GM23338 (cell line): ENCODE results near the gene PDE4D. TPM values are rescaled to one million over a fixed set of nuclear protein-coding genes. Genes with fewer than 3 reads are reported as not detected.

ENCODE experiments used
- ATAC-seq: fragments of 200-7000 bp; cut with Tn5 transposase; 3 replicates; pipeline ENCODE4 v1.9.1; 2020
- DNase-seq: peaks from one replicate; pipeline ENCODE4 v3.0.0-alpha.2; 2015; ENCODE audit warnings: low spot score
- H2AFZ ChIP-seq: fragments of 200-600 bp; sonication (generic); 2 replicates; pipeline ENCODE4 v1.8.0; 2016; ENCODE audit warnings: antibody characterized with exemption, mild to moderate bottlenecking, moderate library complexity
- H3F3A ChIP-seq: fragments of 200-600 bp; sonication (generic); replicated peaks from 2 replicates; pipeline ENCODE4 v1.8.0; 2017; ENCODE audit warnings: antibody characterized with exemption, mixed run types, low read depth
- H3K27ac ChIP-seq: fragments of 200-600 bp; sonication (generic); 2 replicates; pipeline ENCODE4 v1.6.1; 2016; ENCODE audit warnings: low read depth
- H3K27me3 ChIP-seq: fragments of 200-600 bp; sonication (generic); 2 replicates; pipeline ENCODE4 v1.8.0; 2016; ENCODE audit warnings: mild to moderate bottlenecking, mixed run types, moderate library complexity; ENCODE audit not compliant: insufficient read depth
- H3K36me3 ChIP-seq: fragments of 200-600 bp; sonication (generic); 2 replicates; pipeline ENCODE4 v1.8.0; 2016; ENCODE audit warnings: mild to moderate bottlenecking; ENCODE audit not compliant: insufficient read depth
- H3K4me1 ChIP-seq: fragments of 200-600 bp; sonication (generic); 2 replicates; pipeline ENCODE4 v1.8.0; 2016; ENCODE audit warnings: mild to moderate bottlenecking, moderate library complexity; ENCODE audit not compliant: insufficient read depth
- H3K4me2 ChIP-seq: fragments of 200-600 bp; sonication (generic); 2 replicates; pipeline ENCODE4 v1.7.1; 2017; ENCODE audit warnings: mixed run types
- H3K4me3 ChIP-seq: fragments of 200-600 bp; sonication (generic); 2 replicates; pipeline ENCODE4 v1.6.1; 2016; ENCODE audit warnings: mixed run types
- H3K79me2 ChIP-seq: fragments of 200-600 bp; sonication (generic); replicated peaks from 2 replicates; pipeline ENCODE4 v1.8.0; 2017; ENCODE audit warnings: mild to moderate bottlenecking; ENCODE audit not compliant: insufficient read depth
- H3K9me2 ChIP-seq: fragments of 200-600 bp; sonication (generic); 2 replicates; pipeline ENCODE4 v1.8.0; 2017; ENCODE audit not compliant: insufficient read depth
- H4K20me1 ChIP-seq: fragments of 200-600 bp; sonication (generic); replicated peaks from 2 replicates; pipeline ENCODE4 v1.8.0; 2017; ENCODE audit warnings: mild to moderate bottlenecking; ENCODE audit not compliant: insufficient read depth
- H3K27ac Mint-ChIP-seq: 2 replicates; pipeline ENCODE4 v1.8.0; 2020; ENCODE audit warnings: inconsistent platforms, mild to moderate bottlenecking, moderate library complexity, mixed read lengths
- H3K27me3 Mint-ChIP-seq: 3 replicates; pipeline ENCODE4 v1.8.0; 2022; ENCODE audit warnings: low read depth, mild to moderate bottlenecking, moderate library complexity, mixed read lengths, inconsistent platforms; ENCODE audit not compliant: insufficient read depth, poor library complexity
- H3K36me3 Mint-ChIP-seq: 3 replicates; pipeline ENCODE4 v1.8.0; 2021; ENCODE audit warnings: low read depth, mild to moderate bottlenecking, inconsistent platforms, moderate library complexity, mixed read lengths
- H3K4me1 Mint-ChIP-seq: 3 replicates; pipeline ENCODE4 v1.8.0; 2020; ENCODE audit warnings: mild to moderate bottlenecking, inconsistent platforms, mixed read lengths
- H3K4me3 Mint-ChIP-seq: 3 replicates; pipeline ENCODE4 v1.8.0; 2021; ENCODE audit warnings: moderate library complexity, mild to moderate bottlenecking, inconsistent platforms, mixed read lengths
- H3K9me3 Mint-ChIP-seq: 3 replicates; pipeline ENCODE4 v1.8.0; 2020; ENCODE audit warnings: moderate library complexity, mild to moderate bottlenecking, inconsistent platforms, mixed read lengths
- EZH2 ChIP-seq: fragments of 200-600 bp; sonication (generic); IDR thresholded peaks from one replicate; pipeline ENCODE4 v1.8.0; 2017; ENCODE audit warnings: antibody characterized with exemption, mild to moderate bottlenecking, low read depth; ENCODE audit not compliant: unreplicated experiment
- STAT1 ChIP-seq: IDR thresholded peaks from one replicate; pipeline ENCODE4 v1.6.1; 2016; ENCODE audit warnings: antibody characterized with exemption; ENCODE audit not compliant: unreplicated experiment
- ZNF331 ChIP-seq: fragments of 250-450 bp; sonication (Bioruptor Pico); IDR thresholded peaks from 2 replicates; pipeline ENCODE4 v1.5.0; 2020; ENCODE audit warnings: low read depth, mild to moderate bottlenecking, moderate library complexity
- polyA plus RNA-seq: library from polyadenylated mRNA; unstranded; fragments of >200 nt; fragmentation: Nextera tagmentation; extraction: Ambion mirVana; gene quantifications from 2 replicates; pipeline ENCODE4 v1.2.1, GENCODE V29; 2016
- total RNA-seq: library from RNA; depleted of rRNA; stranded (reverse); fragments of >200 nt; shearing (Covaris generic); gene quantifications from 2 replicates; pipeline ENCODE4 v1.2.3, GENCODE V29; 2014
- TF ChIP-seq, protein P1 (sequence below), 2 experiments: fragments of 200-600 bp in 1 of 2; sonication (generic) in 1 of 2; conservative IDR thresholded peaks; 2 replicates each; pipeline versions ENCODE4 v1.5.1 to v1.6.1; 2016 to 2017; ENCODE audit warnings: antibody characterized with exemption in 2 of 2, low read depth in 2 of 2, mild to moderate bottlenecking in 2 of 2, moderate library complexity in 1 of 2
- TF ChIP-seq, protein P2 (sequence below): IDR thresholded peaks from 2 replicates; pipeline ENCODE4 v1.6.1; 2016; ENCODE audit warnings: antibody characterized with exemption
- TF ChIP-seq, protein P3 (sequence below): IDR thresholded peaks from one replicate; pipeline ENCODE4 v1.6.1; 2018; ENCODE audit warnings: antibody characterized with exemption; ENCODE audit not compliant: unreplicated experiment

PDE4D gene
- total and polyA plus RNA-seq, 2 experiments from 2014 or later: 2.1 to 4.7 TPM

DNA sequence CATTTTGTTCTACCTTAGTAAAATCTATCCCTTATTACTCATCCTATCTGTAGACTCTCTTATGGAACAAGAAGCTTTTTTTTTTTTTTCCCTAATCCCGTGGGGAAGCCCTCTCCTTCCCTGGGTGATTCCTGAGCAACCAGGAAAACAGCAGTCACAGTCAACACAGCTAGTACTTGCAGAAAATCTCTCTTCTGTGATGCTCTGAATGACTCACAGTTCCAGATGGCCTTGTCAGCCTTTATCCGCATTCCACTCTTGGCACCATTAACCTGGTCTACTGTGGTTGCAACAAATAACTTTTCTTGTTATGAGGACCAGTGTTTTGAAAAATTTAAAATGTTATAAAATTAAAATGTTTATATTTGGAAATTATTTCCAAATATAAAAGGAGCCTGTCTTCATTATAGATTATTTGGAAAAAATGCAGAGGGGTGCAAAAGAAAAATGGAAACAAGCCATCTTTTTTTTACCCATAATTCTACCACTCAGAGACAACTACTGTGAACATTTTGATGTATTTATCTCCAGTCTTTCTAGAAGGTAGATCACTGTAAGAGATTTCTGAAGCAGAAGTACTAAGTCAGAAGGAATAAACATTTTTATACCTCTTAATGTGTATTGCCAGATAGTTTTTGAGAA is 824.0 kb downstream of the PDE4D start (continued):
- no peak for TF ChIP-seq ZNF331
- TF ChIP-seq, protein P1, sequence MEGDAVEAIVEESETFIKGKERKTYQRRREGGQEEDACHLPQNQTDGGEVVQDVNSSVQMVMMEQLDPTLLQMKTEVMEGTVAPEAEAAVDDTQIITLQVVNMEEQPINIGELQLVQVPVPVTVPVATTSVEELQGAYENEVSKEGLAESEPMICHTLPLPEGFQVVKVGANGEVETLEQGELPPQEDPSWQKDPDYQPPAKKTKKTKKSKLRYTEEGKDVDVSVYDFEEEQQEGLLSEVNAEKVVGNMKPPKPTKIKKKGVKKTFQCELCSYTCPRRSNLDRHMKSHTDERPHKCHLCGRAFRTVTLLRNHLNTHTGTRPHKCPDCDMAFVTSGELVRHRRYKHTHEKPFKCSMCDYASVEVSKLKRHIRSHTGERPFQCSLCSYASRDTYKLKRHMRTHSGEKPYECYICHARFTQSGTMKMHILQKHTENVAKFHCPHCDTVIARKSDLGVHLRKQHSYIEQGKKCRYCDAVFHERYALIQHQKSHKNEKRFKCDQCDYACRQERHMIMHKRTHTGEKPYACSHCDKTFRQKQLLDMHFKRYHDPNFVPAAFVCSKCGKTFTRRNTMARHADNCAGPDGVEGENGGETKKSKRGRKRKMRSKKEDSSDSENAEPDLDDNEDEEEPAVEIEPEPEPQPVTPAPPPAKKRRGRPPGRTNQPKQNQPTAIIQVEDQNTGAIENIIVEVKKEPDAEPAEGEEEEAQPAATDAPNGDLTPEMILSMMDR (conservative IDR thresholded peaks at IDR 0.05; ENCODE audit: low read depth in 2 of 2): no peak
- TF ChIP-seq, protein P2, sequence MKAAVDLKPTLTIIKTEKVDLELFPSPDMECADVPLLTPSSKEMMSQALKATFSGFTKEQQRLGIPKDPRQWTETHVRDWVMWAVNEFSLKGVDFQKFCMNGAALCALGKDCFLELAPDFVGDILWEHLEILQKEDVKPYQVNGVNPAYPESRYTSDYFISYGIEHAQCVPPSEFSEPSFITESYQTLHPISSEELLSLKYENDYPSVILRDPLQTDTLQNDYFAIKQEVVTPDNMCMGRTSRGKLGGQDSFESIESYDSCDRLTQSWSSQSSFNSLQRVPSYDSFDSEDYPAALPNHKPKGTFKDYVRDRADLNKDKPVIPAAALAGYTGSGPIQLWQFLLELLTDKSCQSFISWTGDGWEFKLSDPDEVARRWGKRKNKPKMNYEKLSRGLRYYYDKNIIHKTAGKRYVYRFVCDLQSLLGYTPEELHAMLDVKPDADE: no peak
- TF ChIP-seq, protein P3, sequence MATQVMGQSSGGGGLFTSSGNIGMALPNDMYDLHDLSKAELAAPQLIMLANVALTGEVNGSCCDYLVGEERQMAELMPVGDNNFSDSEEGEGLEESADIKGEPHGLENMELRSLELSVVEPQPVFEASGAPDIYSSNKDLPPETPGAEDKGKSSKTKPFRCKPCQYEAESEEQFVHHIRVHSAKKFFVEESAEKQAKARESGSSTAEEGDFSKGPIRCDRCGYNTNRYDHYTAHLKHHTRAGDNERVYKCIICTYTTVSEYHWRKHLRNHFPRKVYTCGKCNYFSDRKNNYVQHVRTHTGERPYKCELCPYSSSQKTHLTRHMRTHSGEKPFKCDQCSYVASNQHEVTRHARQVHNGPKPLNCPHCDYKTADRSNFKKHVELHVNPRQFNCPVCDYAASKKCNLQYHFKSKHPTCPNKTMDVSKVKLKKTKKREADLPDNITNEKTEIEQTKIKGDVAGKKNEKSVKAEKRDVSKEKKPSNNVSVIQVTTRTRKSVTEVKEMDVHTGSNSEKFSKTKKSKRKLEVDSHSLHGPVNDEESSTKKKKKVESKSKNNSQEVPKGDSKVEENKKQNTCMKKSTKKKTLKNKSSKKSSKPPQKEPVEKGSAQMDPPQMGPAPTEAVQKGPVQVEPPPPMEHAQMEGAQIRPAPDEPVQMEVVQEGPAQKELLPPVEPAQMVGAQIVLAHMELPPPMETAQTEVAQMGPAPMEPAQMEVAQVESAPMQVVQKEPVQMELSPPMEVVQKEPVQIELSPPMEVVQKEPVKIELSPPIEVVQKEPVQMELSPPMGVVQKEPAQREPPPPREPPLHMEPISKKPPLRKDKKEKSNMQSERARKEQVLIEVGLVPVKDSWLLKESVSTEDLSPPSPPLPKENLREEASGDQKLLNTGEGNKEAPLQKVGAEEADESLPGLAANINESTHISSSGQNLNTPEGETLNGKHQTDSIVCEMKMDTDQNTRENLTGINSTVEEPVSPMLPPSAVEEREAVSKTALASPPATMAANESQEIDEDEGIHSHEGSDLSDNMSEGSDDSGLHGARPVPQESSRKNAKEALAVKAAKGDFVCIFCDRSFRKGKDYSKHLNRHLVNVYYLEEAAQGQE: no peak

DNA sequence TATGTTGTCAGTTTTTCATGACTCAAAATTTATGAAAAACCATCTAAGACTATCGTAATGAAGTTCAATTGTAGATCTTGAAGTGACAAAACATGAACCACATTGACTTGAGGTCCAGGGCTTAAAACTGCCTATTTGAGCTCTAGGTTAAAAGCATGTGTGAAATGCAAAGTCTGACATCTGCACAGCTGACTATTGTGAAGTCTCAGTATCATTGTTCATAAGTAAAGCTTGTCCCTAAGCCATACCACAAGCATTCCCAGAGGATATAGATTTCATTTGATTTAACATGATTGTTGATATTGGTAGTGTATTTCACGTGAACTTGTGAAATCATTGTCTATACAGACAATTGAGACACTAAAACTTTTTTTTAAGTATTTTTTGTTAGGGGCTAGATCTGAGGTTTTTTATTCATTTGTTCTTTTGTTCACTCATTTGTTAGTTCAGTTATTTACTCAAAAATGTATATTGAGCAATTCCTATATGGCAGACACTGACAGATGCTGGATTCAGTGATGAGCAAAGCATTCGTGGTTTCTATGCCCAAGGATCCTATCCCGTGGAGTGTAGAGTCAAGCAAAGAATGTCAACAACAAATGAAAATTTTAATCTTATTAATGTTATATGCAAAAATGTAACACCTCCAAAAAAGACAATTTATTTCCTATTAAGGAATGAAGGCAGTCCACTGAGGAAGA is 825.4 kb downstream of the PDE4D start:
- peaks cover 1% of the 10 kb centered on the region; the same call in 2 of the 3 replicates for H3K4me1 Mint-ChIP-seq
- Histone ChIP-seq H3K27me3 (no peaks in the 10 kb centered on the region), H3K36me3 (no peaks in the 10 kb centered on the region), H3K79me2 (no peaks in the 10 kb centered on the region), H3F3A (no peaks in the 10 kb centered on the region), H3K4me3 (no peak overlapping the region), H3K27ac (no peak overlapping the region), H3K9me2 (no peaks in the 10 kb centered on the region), H4K20me1 (no peaks in the 10 kb centered on the region), H2AFZ (no peak overlapping the region), H3K4me1 (peaks cover 5% of the 10 kb centered on the region; the same call in 1 of the 2 replicates), H3K4me2 (no peak overlapping the region)
- H3K27ac Mint-ChIP-seq: no peak overlapping the region
- H3K4me3 Mint-ChIP-seq: no peak overlapping the region
- H3K9me3 Mint-ChIP-seq: no peaks in the 10 kb centered on the region
- H3K36me3 Mint-ChIP-seq: no peaks in the 10 kb centered on the region
- no peaks in the 10 kb centered on the region for H3K27me3 Mint-ChIP-seq
- no peak for DNase-seq
- ATAC-seq: no peak
- no peak for TF ChIP-seq EZH2
- TF ChIP-seq STAT1: no peak
- TF ChIP-seq, protein P3: no peak
